HG02588 (cell line): ENCODE data around the gene MMP11.

Source experiments
- ATAC-seq: cut with Tn5 transposase; IDR thresholded peaks from one replicate; pipeline ENCODE4 v1.9.1; 2021; ENCODE audit warnings: mild to moderate bottlenecking, moderate library complexity; ENCODE audit not compliant: unreplicated experiment

The MMP11 gene

DNA sequence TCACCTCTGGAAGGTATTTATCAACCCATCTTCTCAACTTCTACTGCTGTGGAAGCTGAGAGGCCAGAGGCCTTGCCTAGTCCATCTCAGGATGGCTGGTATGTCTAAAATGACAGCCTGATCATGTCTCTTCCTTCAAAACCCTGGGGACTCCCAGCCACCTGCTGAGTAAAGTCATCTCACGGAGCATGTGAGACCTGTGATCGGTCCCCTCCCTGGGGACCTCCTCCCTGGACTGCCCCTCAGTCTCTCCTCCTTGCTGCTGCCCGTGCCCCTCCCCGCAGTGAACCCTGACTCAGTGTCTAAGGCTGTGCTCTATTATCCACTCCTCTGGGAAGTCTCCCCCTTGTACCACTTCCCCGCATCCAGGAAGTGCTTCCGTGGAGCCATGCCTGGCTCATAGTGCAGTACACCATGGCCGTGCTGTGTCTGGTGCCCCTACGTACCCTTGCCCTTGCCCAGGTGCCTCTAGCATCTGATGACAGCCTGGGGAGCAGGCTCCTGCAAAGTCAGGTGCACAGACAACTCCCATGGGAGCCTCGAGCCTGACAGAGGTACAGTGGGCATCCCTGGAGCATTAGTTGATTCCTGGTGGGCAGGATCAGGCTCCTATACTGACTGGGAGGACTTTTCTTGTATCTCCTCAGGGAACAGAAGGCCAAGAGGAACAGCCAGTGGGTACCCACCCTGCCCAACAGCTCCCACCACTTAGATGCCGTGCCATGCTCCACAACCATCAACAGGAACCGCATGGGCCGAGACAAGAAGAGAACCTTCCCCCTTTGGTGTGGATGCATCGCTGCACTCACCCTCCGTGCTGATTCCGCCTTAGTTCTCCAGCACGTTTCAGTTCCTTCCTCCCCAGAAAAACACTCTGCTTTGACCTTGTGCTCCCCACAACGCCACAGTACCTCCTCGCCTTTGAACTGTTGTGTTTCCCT lies 27.9 kb downstream of the MMP11 start:
- ATAC-seq: peak; percentile 57

DNA sequence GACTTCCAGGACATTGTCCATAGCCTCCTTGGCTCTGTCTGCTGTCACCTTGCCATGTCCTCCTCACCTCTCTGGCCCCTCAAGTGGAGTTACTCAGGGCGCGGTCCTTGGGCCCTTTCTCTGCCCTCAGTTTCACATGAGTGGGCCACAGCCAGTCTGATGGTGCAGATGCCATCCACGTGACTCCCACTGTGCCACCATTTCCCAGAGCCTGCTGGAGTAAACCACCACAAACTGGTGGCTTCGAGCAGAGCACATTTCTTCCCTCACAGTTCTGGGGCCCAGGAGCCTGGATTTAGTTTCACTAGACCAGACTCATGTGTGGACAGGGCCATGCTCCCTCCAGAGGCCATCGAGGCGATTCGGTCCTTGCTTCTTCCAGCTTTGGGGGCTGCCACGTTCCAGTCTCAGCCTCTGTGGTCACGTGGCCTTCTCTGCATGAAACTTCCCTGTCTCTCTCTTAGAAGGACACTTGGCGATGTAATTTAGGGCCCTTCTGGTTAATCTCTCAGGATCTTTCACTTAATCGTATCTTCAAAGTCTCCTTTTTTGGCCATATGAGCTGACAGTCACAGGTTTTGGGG lies 28.7 kb downstream of the MMP11 start:
- peak; percentile 10 for ATAC-seq

DNA sequence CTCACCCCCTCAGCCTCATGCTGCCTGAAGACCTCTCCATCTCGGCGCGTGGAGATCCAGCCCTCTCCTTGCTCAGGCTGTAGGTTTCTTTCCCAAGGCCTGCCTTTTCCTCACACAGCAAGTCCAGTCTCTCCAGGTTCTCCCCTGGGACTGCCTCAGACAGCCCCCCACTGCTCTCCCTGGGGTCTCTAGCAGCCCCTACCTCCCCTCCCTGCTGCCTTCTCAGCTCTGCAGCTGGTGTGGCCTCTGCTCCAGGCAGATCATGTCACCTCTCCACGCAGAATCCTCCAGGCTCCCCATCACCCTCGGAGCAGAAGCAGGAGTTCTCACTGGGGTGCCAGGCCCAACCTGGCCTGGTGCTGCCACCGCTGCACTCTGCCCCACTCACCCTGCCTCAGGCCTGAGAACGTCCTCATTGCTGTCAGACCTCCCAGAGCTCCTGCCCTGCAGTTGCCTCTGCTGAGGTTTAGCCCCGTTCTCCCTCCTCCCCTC lies 29.3 kb downstream of the MMP11 start:
- ATAC-seq: no peak

DNA sequence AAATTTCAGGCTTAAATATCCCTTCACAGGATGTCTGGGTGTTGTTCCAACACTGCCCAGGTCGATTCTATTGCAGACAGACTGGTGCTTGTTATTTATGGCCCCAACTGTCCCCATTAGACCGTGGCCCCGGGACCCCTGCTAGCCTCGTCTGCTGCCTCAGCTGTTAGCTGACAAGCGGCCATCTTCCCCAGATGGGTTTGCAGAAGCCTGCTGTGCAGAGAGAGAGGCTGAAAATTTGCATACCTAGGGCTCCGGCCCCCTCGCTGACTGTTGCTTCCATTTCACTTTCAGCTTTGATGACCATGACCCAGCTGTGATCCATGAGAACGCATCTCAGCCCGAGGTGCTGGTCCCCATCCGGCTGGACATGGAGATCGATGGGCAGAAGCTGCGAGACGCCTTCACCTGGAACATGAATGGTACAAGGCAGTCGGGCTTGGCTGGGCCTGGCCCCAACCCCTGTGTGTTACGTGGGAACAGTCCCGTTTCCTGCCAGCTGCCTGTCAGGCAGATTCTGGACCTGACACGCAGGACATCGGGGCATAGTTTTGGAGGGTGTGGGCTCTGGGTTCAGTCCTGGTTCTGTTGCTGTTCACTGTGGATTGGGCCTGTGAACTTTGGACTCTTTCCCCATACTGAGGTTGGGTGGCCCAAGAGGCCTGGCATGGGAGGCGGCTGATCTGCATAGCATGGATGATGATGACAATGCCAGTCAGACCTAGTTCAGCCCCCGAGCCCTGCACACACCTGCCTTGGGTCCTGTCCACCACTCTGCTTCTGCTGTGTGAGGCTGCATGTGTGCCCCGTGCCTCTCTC lies 30.6 kb downstream of the MMP11 start:
- ATAC-seq: no peak

DNA sequence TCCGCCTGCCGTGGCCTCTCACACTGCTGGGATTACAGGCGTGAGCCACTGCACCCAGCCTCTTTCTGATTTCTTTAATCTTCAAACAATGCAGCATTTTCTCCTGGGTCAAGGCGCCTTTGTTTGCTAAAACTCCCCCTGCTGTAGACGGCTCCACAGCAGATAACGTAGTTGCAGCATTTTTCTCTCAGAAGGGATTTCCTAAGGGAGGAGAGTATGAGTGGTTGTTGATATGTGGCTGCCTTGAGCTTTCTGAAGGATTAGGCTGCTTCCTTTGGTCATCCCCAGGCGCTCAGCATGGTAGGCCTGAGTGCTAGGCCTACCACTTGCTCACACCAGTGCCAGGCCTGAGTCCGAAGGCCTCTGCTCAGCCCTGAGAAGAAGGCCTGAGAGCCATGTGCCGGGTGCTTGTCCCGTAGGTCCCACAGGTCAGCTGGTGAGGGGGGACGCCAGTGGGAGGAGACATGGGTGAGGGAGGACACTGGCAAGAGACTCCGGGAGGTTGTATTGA lies 32.2 kb downstream of the MMP11 start:
- ATAC-seq: no peak

DNA sequence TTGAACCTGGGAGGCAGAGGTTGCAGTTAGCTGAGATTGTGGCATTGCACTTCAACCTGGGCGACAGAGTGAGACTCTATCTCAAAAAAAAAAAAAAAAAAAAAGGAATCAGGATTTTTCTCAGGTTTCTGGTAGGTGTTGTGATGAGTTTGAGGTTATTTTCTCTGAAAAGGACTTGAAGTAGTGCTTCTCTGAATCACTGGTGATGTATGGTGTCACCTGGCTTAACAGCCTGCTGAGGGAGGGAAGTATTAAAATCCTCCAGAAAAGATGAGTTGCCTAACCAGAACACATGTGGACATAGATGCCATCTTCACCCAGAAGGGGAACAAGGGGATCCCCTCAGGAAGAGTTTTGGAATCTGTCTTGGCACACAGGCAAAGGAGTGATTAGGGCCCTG lies 34.2 kb downstream of the MMP11 start:
- no peak for ATAC-seq

DNA sequence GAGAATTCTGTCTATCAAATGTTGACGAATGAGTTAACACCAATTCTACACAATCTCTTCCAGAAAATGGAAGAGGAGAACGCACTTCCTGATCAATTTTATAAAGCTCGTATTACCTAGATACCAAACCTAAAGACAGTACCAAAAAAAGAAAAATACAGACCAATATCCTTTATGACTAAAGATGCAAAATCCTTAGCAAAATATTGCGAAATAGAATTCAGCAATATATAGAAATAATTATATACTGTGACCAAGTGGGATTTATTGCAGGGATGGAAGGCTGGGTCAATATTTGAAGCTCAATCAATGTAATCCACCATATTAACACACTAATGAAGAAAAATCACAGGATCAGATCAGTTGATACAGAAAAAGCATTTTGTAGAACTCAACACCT lies 39.7 kb downstream of the MMP11 start:
- no peak for ATAC-seq

DNA sequence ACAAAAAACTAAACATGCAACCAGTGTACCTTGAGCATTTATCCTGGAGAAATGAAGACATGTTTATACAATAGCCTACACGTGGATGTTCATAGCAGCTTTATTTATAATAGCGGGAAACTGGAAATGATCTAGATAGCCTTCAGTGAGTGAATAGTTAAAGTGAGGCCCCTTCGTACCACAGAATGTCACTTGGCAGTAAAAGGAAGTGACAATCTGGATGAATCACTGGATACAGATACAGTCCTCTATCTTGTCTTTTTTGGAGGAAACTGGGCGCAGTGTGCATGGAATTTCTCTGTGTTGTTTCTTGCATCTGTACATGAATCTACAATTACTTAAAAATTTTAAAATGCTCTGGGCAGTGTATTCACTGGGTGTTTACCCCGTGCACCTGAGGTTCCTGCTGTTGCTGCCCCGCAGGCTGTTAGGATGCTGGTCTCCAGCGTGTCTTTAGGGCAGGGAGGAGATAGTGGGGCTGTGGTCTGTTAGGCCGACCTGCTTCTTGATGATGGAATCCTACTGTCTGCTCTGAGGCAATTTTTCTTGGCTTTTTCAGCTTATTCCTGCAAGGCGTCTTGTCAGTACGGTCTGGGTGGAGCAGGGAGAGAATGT lies 43.0 kb downstream of the MMP11 start:
- no peak for ATAC-seq

DNA sequence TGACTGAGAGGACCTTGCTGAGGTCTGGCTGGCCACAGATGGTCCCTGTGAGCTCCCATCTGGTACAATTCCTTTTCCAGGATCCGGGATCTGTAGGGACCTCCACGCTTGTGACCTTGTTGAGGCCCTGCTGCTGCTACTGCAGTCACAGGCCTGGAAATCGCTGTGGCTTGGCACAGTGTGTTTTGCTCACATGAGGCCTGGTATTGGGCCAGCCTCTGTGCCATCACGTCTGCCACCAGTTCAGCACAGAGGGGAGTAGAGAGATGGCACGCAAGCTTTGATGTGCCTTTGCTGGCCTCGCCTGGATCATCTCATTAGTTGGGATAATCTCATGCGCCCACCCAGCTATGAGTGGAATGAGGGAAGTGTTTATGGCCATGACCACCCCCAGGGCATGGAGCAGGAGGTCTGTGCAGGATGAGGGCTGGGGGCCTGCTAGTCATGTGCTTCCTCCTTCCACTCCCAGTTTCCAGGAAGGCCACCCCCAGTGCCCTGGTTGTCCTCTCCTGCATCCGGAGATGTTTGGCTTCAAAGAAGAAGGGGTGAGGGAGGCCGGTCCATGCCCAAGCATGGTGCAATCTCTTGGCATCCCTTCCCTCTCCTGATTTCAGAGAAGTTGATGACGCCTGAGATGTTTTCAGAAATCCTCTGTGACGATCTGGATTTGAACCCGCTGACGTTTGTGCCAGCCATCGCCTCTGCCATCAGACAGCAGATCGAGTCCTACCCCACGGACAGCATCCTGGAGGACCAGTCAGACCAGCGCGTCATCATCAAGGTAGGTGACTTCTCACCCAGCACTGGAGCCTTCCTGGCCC lies 43.7 kb downstream of the MMP11 start:
- ATAC-seq: no peak

DNA sequence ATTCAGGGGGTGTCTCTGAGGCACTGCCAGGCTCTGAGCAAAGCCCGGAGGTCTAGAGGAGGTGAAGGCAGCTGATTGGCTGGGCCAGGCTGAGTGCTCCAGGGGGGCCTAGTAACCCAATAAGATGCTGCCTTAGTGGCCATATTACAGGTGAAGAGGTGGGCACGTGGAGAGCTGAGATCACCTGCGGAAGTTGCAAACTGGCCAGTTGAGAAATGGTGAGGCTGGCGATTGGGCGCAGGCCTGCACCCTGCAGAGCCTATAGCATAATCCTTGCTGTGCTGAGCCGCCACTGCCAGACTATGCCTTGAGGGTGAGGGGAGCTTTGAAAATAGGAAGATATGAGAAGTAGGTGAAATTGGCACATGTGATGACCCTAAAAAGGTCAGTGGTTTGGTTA lies 44.5 kb downstream of the MMP11 start:
- ATAC-seq: no peak

DNA sequence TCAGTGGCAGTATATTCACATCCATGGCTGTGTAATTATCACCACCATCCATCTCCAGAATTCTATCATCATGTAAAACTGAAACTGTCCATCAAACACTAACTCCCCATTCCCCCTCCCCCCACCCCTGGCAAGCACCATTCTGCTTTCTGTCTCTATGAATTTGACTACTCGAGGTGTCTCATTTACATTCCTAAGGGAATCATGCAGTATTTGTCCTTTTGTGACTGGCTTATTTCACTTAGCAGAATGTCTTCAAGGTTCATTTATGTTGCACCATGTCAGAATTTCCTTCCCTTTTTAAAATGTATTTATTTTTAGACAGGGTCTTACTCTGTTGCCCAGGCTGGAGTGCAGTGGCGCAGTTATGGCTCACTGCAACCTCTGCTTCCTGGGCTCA lies 45.9 kb downstream of the MMP11 start:
- ATAC-seq: no peak

DNA sequence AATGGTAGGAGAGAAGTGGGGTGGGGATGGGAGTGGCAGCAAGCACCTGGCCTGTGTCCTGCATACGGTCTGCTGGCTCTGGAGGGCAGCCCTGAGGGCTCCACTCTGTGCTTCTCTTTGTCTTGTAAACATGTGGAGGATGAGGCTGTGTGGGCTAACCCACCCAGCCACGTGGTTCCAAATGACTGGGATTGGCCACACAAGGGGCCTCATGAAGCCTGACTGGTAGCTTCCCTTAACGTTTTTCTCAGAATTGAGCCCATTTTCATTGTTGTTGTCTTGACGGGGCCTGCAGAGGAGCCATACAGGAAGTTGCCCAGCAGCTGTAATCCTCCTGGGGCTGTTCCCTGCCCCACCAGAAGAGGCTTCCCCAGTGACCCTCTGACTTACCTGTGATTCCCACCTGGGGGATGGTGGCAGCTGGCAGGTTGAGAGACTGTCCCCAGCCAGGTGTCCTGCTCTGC lies 48.1 kb downstream of the MMP11 start:
- no peak for ATAC-seq

DNA sequence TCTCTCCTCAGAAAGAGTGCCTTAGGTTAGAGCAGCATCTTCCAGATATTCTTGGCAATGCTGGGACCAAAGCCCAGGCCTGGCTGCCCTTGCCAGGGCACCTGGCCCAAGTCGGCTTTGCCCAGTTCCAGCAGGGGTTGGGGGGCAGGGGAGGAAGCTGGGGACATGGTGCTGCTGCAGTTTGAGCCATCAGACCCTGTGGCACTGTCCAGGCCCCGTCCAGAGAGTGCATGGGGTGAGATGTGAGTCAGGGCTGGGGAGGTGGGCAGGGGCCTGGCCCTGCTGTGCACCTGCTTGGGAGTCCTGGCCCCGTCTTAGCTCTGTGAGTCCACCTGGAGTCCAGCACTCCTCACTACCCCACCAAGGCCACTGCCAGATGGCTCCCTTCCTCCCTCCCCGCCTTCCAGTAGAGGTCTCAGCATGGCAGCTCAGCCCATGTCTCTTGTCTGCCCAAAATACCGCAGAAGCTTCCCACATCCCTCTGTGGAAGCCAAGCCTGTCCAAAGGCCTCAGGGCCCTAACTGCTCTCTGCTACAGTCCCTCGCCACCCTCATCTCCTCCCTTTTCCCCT lies 49.5 kb downstream of the MMP11 start:
- ATAC-seq: no peak

DNA sequence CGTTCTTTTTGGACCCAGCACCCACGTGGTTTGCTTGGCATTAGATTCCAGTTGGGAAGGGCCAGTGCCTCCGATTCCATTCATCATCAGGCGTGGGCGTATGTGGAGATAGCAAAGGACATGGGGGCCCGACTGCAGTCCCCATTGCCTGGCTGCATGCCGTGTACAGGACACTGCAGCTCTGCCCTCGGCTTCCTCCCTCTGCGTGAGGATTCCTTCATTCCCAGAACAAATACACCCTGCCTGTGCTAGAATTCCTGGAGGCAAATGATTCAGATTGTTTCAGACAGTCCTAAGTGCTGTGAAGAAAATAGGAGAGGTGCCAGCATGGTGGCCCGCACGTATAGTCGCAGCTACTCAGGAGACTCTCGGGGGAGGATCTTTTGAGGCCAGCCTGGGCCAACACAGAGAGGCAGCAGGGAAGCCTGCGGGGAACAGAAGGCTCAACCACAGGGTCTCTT lies 50.7 kb downstream of the MMP11 start:
- no peak for ATAC-seq

DNA sequence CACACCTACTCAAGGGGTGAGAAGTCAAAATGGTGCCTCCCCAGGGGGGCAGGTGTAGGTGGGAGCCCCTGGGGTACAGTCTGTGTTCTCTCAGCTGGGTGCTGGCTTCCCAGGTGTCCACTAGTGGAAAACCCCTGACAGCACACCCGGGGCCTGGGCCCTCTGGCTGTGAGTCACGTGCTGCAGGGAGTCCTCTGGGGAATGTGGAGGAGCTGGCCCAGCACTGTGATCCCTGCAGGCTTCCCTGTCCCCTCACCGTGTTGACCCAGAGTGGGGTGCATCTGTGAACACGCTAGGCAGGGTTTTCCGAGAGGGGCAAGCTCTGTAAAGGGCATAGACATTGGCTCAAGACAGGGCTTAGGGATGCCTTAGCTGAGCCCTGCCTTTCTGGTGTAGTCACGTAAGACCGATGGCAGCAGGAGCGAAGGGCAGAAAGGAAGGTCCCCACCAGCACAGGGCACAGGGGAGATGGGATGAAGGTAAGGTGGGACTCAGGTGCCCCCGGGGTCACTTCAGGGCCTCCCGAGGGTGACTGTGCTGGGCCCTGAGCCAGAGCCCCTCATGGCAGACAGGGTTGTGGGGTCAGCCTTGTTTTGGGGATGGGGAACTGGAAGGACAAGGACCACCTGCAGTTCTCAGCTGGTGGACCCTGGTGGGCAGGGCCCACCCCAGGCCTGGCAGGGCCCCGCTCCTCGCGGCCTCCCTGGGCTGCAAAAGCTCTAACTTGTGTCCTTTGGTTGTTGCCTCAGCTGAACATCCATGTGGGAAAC lies 52.0 kb downstream of the MMP11 start:
- ATAC-seq: no peak

DNA sequence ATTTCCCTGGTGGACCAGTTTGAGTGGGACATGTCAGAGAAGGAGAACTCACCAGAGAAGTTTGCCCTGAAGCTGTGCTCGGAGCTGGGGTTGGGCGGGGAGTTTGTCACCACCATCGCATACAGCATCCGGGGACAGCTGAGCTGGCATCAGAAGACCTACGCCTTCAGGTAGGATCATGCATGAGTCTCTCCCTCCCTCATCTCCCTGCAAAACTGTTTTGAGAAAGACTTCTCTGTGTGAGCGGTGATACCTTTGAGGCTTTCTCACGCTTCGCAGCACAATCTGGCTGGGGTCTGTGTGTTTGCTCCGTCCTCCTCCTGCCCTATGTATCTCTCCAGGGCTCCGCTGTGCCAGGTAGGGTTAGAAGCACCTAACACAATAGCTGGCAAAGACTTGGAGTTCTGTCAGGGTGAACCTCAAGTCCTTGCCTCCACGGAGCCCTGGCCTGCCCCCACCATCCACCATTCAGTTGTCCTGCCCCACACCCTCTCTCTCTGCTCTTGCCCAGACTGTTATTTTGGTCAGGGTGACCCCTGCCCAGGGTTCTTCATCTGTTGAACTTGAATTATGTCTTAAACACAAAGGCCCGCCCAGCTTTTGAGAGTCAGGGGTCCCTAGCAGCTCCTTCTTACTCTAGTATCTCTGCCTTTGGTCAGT lies 52.7 kb downstream of the MMP11 start:
- ATAC-seq: no peak

DNA sequence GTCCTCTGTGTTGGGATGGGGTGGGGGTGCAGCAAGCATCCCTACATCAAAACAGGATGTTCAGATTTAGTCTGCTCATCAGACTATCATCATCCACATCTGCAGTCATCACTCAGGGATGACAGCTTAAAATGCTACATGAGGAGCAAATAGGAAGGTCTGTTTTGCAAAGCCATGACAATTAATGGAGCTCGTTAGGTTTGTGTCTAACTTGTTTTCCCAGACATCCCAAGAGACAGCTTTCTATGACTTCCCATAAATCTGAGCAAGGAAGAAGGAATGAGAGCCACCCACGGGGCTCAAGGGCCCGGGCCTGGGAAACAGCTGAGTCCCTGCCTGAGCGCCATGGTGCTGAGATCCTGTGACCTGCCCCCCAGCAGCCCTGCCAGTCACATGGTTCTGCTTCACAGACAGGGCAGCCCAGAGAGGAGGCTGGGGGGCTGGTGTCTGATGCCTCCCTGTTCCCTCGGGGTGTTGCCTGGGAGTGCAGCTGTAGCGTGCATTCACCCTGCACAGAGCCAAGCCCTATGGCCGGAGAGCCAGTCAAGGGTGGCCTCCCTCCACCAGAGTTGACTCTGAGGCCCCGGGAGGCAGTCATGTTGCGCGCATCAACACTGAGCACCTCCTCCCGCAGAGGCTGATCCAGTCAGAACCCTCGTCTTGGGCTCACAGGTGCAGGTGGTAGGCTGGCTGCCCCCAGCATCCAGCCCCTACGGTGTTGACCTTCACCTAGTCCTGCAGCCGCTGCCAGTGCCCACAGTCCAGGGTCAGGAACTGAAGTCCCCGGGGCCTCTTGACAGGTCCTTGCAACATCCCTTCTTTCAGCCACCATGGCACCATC lies 54.1 kb downstream of the MMP11 start:
- no peak for ATAC-seq
